GM19328 (cell line): Measurements from ENCODE around the gene APRT.

Source experiments
- ATAC-seq: cut with Tn5 transposase; IDR thresholded peaks from one replicate; pipeline ENCODE4 v1.9.1; 2021; ENCODE audit warnings: mild to moderate bottlenecking, moderate library complexity; ENCODE audit not compliant: unreplicated experiment

APRT gene

GRCh38 chr16:88809068-88809675, 2.6 kb downstream of the APRT start:
- no peak for ATAC-seq

- ATAC-seq = no peak
Measured at GRCh38 chr16:88807626-88808453, 3.9 kb downstream of the APRT start.

GRCh38 chr16:88807142-88807625, 4.5 kb downstream of the APRT start:
- no peak for ATAC-seq

- no peak for ATAC-seq
Measured at GRCh38 chr16:88806491-88807111, 5.1 kb downstream of the APRT start.

GRCh38 chr16:88805887-88806393, 5.8 kb downstream of the APRT start:
- no peak for ATAC-seq

GRCh38 chr16:88805340-88805715, 6.4 kb downstream of the APRT start:
- ATAC-seq = no peak

GRCh38 chr16:88804552-88805339, 7.0 kb downstream of the APRT start:
- ATAC-seq = no peak

GRCh38 chr16:88804173-88804551, 7.6 kb downstream of the APRT start:
- ATAC-seq = no peak

GRCh38 chr16:88803264-88803987, 8.3 kb downstream of the APRT start, which contains the start of gene CDT1:
Gene CDT1 (plus strand): TSS chr16:88803789. CDS start chr16:88803832, 43 bp downstream.
- ATAC-seq = peak; percentile 55

GRCh38 chr16:88800277-88800592, 11.5 kb downstream of the APRT start:
- ATAC-seq = no peak

- no peak for ATAC-seq
Measured at GRCh38 chr16:88799569-88800276, 12.0 kb downstream of the APRT start.

- no peak for ATAC-seq
Measured at GRCh38 chr16:88798772-88799455, 12.8 kb downstream of the APRT start.

- no peak for ATAC-seq
Measured at GRCh38 chr16:88798073-88798472, 13.7 kb downstream of the APRT start.

- ATAC-seq = no peak
Measured at GRCh38 chr16:88796278-88796677, 15.4 kb downstream of the APRT start.

- ATAC-seq = no peak
Measured at GRCh38 chr16:88793251-88793954, 18.3 kb downstream of the APRT start.

- no peak for ATAC-seq
Measured at GRCh38 chr16:88792668-88793250, 19.0 kb downstream of the APRT start.

- ATAC-seq = no peak
Measured at GRCh38 chr16:88792078-88792550, 19.6 kb downstream of the APRT start.
